C4-2B (cell line): ENCODE data around the gene TRMT10B.

Experiments used
- H3K27ac ChIP-seq: fragments of 450-650 bp; 2 replicates; pipeline ENCODE4 v1.5.1; 2017
- ZFX ChIP-seq: fragments of 450-650 bp; IDR thresholded peaks from 2 replicates; pipeline ENCODE4 v1.6.1; 2017
- TF ChIP-seq, protein P1 (sequence below): fragments of 450-650 bp; conservative IDR thresholded peaks from 2 replicates; pipeline ENCODE4 v1.5.1; 2017; ENCODE audit warnings: mild to moderate bottlenecking

TRMT10B gene, protein sequence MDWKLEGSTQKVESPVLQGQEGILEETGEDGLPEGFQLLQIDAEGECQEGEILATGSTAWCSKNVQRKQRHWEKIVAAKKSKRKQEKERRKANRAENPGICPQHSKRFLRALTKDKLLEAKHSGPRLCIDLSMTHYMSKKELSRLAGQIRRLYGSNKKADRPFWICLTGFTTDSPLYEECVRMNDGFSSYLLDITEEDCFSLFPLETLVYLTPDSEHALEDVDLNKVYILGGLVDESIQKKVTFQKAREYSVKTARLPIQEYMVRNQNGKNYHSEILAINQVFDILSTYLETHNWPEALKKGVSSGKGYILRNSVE

DNA sequence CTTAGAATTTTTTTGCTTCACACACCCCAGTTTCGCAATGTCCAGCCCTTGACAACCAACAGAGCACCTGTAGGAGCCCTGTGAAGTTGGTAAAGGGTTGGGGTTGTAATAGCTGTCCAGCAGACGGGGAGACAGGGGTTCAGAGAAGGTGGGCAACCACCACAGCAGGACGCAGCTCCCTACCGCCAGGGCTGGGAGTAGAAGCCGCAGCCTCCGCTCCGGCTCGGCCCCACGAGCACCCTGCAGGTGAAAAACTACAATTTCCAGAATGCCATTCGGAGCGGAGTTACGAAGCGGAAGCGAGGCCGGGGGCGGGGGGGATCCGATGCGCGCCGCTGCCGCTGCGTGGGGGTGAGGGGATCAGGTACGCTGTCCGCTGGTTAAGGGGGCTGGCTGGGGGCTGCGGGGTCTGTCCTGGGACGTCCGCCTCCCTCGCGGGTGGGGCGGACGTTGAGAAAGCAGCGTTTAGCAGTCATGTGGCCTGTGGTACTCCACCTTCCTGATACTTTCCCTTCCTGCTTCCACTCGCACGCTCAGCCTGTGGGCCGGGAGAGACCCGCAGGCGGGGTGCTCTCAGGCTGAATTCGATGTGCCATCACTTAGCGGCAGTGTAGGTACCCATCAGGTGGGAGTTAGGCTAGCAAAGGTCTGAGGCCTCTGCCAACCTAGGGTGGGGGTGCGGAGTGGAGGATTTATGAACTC is at the start of gene TRMT10B:
TRMT10B (plus strand) TSS at position 317 of the 702 bp plus-strand sequence. CDS start 8,127 bp downstream, outside the sequence.
- H3K27ac ChIP-seq = peak within 1 kb of the TSS; percentile 71

DNA sequence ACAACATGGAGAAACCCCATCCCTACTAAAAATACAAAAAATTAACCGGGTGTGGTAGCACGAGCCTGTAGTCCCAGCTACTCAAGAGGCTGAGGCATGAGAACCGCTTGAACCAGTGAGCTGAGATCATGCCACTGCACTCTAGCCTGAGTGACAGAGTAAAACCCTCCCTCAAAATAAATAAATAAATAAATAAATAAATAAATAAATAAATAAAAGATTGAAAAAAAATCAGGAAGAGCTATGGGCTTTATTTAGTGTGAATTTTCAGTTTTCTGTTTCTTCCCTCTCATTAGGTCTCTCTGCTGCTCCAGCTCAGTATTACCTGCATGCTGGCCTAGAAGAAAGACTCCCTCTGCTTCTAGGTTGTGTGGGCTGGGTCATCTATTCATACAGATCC is 47.8 kb upstream of the TRMT10B start:
- TF ChIP-seq ZFX = no peak
- H3K27ac ChIP-seq = no peak overlapping the region

More for the DNA sequence above, at the start of gene TRMT10B:
- TF ChIP-seq, protein P1, sequence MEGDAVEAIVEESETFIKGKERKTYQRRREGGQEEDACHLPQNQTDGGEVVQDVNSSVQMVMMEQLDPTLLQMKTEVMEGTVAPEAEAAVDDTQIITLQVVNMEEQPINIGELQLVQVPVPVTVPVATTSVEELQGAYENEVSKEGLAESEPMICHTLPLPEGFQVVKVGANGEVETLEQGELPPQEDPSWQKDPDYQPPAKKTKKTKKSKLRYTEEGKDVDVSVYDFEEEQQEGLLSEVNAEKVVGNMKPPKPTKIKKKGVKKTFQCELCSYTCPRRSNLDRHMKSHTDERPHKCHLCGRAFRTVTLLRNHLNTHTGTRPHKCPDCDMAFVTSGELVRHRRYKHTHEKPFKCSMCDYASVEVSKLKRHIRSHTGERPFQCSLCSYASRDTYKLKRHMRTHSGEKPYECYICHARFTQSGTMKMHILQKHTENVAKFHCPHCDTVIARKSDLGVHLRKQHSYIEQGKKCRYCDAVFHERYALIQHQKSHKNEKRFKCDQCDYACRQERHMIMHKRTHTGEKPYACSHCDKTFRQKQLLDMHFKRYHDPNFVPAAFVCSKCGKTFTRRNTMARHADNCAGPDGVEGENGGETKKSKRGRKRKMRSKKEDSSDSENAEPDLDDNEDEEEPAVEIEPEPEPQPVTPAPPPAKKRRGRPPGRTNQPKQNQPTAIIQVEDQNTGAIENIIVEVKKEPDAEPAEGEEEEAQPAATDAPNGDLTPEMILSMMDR = no peak
- peak; percentile 76 for TF ChIP-seq ZFX

DNA sequence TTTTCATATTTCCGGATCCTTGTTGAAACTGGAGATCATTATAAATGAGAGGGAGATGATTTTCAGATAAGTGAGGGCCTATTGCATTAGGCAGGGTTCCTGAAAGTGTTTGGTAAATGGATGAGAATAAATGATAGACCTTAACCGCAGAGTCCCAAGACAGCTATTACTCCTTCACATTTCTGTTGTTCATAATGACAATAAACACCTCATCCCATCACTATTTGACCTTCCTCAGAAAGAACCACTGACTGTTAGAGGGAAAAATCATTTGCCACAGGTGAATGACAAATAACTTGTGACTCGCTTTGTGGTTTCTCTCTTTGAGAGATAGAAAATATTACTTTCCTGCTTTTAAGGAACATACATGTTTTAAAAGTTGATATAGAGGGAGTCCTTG is 47.3 kb upstream of the TRMT10B start:
- TF ChIP-seq, protein P1 = no peak
- no peak for TF ChIP-seq ZFX
- H3K27ac ChIP-seq = no peak overlapping the region

DNA sequence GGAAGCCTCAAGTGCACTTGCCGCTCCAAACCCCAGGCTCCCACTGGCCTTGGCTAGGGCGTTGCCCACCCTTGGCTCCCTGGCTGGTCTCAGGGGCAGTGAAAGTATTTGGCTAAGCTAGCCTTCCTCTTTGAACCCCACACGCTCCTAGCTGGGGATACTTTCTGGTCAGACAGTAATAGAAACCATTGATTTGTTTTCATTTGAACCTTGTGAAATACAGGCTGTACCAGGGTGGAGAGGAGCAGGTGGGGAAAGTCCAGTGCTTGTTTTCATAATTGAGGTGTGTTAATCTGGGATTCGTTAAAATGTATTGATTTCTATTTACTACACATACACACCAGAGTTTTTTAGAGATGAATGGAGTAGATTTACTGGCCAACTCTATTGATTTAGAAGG is 45.9 kb upstream of the TRMT10B start:
- TF ChIP-seq, protein P1 = no peak
- no peak for TF ChIP-seq ZFX

DNA sequence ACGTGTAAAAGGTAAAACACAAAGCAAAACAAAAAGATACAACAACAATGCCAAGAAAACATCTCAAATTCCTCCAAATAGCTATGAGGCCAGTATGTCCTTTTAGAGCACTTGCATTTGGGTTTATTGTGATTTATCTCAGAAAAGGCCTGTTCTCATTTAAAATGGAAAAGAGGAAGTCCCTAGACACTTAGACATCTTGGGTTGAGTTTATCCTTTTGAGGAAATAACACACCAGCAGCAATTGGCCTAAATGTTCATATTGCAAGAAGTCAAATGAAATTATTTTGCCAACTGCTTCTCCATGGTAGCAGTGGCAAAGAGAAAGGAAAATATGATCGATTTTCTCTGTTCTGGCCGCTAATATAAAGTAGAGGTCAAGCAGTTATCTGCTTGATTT is 43.6 kb upstream of the TRMT10B start:
- no peak overlapping the region for H3K27ac ChIP-seq
- TF ChIP-seq, protein P1 = no peak
- TF ChIP-seq ZFX = no peak

More for the DNA sequence above, 45.9 kb upstream of the TRMT10B start:
- no peak overlapping the region for H3K27ac ChIP-seq

DNA sequence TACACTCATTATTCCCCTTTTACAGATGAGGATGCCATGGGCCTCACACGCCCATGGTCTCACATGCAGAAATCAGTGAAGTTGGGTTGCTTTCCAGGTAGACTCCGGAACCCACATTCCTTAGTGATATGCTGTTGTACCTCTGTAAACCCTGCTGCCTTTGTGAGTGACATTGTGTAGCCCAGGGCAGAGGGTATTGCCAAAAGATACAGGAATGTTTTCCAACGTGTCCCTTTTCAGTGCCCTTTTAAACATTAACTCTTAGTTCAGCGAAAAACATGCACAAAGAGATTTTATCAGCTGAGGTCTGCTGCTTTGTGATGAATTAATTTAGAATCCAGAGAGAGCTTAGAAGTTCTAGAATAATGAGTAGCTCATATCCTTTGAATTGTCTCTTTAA is 38.3 kb upstream of the TRMT10B start:
- TF ChIP-seq ZFX = no peak
- TF ChIP-seq, protein P1 = no peak
- no peak overlapping the region for H3K27ac ChIP-seq

DNA sequence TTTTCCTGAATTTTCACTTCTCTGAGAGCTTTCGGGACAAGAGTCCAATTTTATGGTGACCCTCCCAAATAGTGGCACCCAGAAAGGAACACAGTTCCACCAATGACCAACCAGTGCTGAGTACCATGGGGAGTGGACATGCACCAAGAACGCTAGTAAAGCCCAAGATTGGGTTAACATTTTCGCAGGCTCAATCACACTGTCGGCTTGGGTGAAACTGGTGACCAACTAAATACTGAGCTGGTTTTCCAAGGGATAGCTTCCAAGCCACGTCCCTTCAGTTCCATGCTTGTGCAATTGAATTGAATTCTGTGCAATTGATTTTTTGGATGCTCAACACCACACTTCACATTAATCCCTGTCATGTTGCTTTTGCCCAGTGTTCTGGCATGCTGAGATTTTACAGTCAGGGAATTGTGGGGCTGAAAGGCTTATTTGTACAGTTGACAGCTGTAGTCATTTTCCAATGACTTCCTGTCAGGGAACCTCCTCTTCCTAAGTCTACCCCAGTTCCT is 37.6 kb upstream of the TRMT10B start:
- TF ChIP-seq ZFX = no peak
- TF ChIP-seq, protein P1 = no peak
- no peak overlapping the region for H3K27ac ChIP-seq
